GM21723 (cell line): ENCODE data around the gene FBXL12.
"Not testable (repeated sequence)": the region's sequence is repeated elsewhere in the genome, so short reads cannot be mapped to it uniquely, and the experiment has no call there.

ENCODE experiments used
- ATAC-seq: cut with Tn5 transposase; IDR thresholded peaks from one replicate; pipeline ENCODE4 v1.9.1; 2021; ENCODE audit warnings: mild to moderate bottlenecking, moderate library complexity; ENCODE audit not compliant: unreplicated experiment

FBXL12 gene

GRCh38 chr19:9796113-9796773 lies 22.6 kb downstream of the FBXL12 start:
- peak; percentile 58 for ATAC-seq

- ATAC-seq, result no peak
These were observed 25.7 kb downstream of the FBXL12 start for GRCh38 chr19:9793071-9793591.

DNA sequence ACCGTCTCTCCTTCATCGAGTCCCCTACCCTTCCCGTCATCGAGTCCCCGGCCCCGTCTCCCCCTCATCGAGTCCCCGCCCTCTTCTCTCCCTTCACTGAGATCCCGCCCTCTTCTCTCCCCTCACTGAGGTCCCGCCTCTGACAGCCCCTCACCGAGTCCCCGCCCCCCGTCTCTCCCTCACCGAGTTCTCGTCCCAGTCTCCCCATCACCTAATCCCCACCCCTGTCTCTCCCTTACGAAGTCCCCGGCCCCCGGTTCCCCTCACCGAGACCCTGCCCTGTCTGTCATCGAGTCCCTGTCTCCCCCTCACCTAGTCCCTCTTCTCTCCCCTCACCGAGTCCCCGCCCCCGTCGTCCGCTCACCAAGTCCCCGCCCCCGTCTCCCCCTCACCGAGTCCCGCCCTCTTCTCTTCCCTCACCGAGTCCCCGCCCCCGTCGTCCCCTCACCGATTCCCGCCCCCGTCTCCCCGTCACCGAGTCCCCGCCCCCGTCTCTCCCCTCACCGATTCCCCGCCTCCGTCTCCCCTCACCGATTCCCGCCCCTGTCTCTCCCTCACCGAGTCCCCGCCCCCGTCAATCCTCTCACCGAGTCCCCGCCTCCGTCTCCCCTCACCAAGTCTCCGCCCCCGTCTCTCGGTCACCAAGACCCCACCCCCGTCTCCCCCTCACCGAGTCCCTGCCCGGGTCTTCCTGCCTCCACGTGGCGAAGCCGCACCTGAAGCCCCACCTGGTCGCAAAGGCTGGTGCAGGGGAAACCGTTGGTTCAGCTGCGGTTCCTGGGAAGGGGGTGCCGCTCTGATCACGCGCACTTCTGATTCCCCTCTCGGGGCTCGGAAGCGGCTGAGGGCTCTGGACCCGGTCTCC lies 26.4 kb downstream of the FBXL12 start:
- no peak for ATAC-seq

DNA sequence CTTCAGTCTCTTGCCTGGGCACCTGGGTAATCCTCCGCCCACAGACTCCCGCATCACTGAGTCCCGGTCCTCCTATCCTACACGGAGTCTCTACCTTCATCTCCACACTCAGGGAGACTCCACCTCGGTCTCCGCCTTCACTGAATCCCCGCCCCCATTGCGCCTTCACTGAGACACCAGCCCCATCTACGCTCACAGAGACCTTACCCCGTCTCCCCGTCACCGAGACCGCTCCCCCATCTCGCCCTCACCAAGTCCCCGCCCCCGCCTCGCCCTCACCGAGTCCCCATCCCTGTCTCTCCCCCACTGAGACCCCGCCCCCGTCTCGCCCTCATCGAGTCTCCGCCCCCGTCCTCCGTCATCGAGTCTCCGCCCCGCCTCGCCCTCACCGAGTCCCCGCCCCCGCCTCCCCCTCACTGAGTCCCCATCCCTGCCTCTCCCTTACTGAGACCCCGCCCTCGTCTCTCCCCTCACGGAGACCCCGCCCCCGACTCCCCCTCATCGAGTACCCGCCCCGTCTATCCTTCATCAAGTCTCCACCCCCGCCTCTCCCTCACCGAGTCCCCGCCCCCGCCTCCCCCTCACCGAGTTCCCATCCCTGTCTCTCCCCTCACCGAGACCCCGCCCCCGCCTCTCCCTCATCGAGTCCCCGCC lies 27.2 kb downstream of the FBXL12 start:
- ATAC-seq, result peak; percentile 47

GRCh38 chr19:9791073-9791367 lies 27.9 kb downstream of the FBXL12 start:
- ATAC-seq, result not testable (repeated sequence)

DNA sequence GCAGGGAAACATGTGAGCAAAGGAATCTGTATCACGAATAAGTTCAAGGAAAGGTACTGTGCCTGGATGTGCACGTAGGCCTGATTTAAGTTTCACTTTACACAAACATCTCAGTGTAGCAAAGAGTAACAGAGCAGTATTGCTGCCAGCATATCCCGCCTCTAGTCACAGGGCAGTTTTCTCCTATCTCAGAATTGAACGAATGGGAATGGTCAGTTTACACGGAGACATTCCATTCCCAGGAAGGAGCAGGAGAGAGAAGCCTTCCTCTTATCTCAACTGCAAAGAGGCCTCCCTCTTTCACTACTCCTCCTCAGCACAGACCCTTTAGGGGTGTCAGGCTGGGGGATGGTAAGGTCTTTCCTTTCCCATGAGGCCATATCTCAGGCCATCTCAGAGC lies 29.3 kb downstream of the FBXL12 start:
- not testable (repeated sequence) for ATAC-seq

DNA sequence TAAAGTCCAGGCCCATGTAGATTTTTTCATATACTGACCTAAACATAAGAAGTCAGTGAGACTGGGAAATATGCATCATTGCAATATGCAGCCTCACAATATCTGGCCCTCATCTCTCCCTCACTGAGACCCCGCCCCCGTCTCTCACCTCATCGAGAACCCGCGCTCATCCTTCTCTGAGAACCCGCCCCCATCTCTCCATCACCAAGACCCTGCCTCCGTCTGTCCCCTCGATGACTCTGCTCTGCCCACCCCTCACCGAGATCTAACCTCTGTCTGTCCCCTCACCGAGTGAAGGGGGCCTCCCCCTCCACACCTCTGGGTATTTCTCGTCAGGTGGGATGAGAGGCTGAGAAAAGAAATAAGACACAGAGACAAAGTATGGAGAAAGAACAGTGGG lies 29.8 kb downstream of the FBXL12 start:
- no peak for ATAC-seq

GRCh38 chr19:9788604-9789003 lies 30.3 kb downstream of the FBXL12 start:
- ATAC-seq, result not testable (repeated sequence)

DNA sequence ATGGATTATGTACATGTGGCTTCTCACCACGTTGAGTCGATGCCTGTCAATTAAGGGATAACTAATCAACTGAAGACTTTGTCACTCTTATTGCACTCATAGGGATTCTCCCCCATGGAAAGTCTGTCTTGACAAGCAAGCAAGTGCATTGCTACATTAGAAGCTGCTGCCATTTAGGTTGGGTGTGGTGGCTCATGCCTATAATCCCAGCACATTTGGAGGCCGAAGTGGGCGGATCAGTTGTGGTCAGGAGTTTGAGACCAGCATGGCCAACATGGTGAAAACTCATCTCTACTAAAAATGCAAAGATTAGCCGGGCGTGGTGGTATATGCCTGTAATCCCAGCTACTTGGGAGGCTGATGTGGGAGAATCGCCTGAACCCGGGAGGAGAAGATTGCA lies 32.1 kb downstream of the FBXL12 start:
- ATAC-seq, result no peak

DNA sequence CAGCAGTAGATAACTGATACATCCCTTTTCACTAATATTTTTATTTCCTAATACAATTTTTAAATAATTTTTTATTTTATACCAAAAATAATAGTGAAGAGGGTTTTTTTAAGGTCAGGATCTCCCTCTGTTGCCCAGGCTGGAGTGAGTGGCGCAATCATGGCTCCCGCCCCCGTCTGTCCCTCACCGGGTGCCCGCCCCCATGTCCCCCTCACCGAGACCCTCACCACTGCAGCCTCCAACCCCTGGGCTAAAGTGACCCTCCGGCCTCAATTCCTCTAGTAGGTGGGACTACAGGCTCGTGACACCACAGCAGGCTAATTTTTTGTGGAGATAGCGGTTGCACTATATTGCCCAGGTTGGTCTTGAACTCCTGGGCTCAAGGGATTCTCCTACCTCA lies 32.5 kb downstream of the FBXL12 start:
- ATAC-seq, result no peak

GRCh38 chr19:9785367-9786331 lies 33.2 kb downstream of the FBXL12 start:
- peak; percentile 77 for ATAC-seq

GRCh38 chr19:9784163-9784496 lies 34.7 kb downstream of the FBXL12 start:
- not testable (repeated sequence) for ATAC-seq

GRCh38 chr19:9782338-9782737 lies 36.5 kb downstream of the FBXL12 start:
- no peak for ATAC-seq

DNA sequence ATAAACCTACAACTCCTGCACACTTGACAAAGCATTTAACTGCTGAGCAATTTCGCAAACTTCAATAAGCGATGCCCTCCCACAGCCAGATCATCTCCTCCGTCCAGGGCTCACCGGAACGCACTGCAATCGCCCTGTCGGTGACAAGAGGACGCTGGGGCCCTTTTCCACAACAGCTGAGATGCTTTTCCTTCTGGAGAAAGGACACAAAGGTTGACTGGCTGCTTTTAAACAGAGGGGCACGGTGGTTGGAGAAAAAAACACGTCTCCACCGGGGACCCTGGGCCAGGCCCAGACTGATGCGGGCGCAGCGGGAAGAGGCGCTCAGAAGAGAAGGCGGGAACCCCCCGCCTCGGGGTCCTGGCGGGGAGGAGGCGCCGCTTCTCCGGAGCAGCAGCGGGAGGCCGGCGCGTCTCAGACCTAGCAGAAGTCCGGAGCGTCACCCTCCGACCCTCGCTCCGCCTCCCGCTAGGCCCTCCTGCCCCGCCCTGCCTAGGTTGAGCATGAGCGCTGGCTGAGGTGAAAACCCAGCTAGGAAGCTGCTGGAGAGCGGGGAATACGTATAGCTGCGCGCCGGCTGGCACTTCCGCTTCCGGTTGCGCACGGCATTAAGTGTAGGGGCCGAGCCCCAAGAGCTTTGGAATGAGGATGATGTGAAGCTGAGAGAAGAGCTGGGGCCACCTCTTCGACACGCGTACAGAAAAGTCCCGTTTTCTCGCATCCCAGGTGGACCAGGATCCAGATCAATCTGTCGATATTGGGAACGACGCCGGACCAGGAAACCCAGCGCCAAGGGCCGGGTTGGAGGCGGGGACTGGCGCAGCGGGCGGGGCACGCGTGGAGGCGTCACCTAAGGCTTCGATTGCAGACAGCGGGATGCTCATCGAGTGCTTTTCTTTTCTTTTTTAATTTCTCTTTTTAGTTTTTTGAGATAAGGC lies 50.4 kb downstream of the FBXL12 start, which contains the start of gene ZNF846:
TSS of gene ZNF846 (minus strand) at position 564 of the 938 bp plus-strand sequence. CDS start 3,788 bp downstream, outside the sequence.
- ATAC-seq, result peak; percentile 97
